H9 (cell line): Measurements from ENCODE around the gene KIAA0513. TPM values are rescaled to one million over a fixed set of nuclear protein-coding genes. Genes with fewer than 3 reads are reported as not detected.

Experiments used
- DNase-seq: peaks from one replicate; pipeline ENCODE4 v3.0.0-alpha.2; 2017
- H2AFZ ChIP-seq: one replicate; pipeline ENCODE4 v1.6.1; 2013; ENCODE audit warnings: mild to moderate bottlenecking, low read length, control low read depth, moderate library complexity
- H2AK5ac ChIP-seq: 2 replicates; pipeline ENCODE4 v1.6.1; 2013; ENCODE audit warnings: low read length, control low read depth, mixed read lengths; ENCODE audit not compliant: insufficient read length
- H2BK120ac ChIP-seq: one replicate; pipeline ENCODE4 v1.6.1; 2013; ENCODE audit warnings: low read depth, mild to moderate bottlenecking, low read length, control low read depth, inconsistent platforms; ENCODE audit not compliant: poor library complexity, severe bottlenecking
- H2BK12ac ChIP-seq: 2 replicates; pipeline ENCODE4 v1.6.1; 2013; ENCODE audit warnings: low read length, control low read depth, mixed read lengths, low read depth; ENCODE audit not compliant: insufficient read length
- H2BK15ac ChIP-seq: 2 replicates; pipeline ENCODE4 v1.6.1; 2013; ENCODE audit warnings: low read depth, low read length, control low read depth
- H2BK20ac ChIP-seq: one replicate; pipeline ENCODE4 v1.6.1; 2013; ENCODE audit warnings: low read depth, mild to moderate bottlenecking, low read length, control low read depth, inconsistent platforms; ENCODE audit not compliant: poor library complexity, severe bottlenecking
- H2BK5ac ChIP-seq: 2 replicates; pipeline ENCODE4 v1.6.1; 2013; ENCODE audit warnings: low read length, control low read depth, mixed read lengths; ENCODE audit not compliant: insufficient read length
- H3K14ac ChIP-seq: 2 replicates; pipeline ENCODE4 v1.6.1; 2013; ENCODE audit warnings: low read length, control low read depth; ENCODE audit not compliant: insufficient read depth
- H3K18ac ChIP-seq: 2 replicates; pipeline ENCODE4 v1.6.1; 2013; ENCODE audit warnings: low read depth, mild to moderate bottlenecking, mixed read lengths, low read length, control low read depth; ENCODE audit not compliant: insufficient read length
- H3K23ac ChIP-seq: 2 replicates; pipeline ENCODE4 v1.6.1; 2013; ENCODE audit warnings: low read length, control low read depth, mixed read lengths, low read depth; ENCODE audit not compliant: insufficient read length
- H3K23me2 ChIP-seq: 2 replicates; pipeline ENCODE4 v1.6.1; 2013; ENCODE audit warnings: low read depth, mild to moderate bottlenecking, mixed read lengths, low read length, control low read depth; ENCODE audit not compliant: insufficient read length, poor library complexity, severe bottlenecking
- H3K27ac ChIP-seq: 2 replicates; pipeline ENCODE4 v1.5.1; 2013; ENCODE audit warnings: low read length, control low read depth, mixed read lengths, low read depth; ENCODE audit not compliant: insufficient read length
- H3K27me3 ChIP-seq: 2 replicates; pipeline ENCODE4 v1.6.1; 2013; ENCODE audit warnings: low read length, control low read depth, inconsistent platforms; ENCODE audit not compliant: insufficient read depth
- H3K4ac ChIP-seq: 2 replicates; pipeline ENCODE4 v1.6.1; 2013; ENCODE audit warnings: low read depth, mild to moderate bottlenecking, control low read depth, inconsistent platforms, low read length, moderate library complexity
- H3K4me1 ChIP-seq: 2 replicates; pipeline ENCODE4 v1.6.1; 2013; ENCODE audit warnings: low read length, control low read depth, inconsistent platforms; ENCODE audit not compliant: insufficient read depth
- H3K4me2 ChIP-seq: 2 replicates; pipeline ENCODE4 v1.6.1; 2013; ENCODE audit warnings: low read length, control low read depth, mixed read lengths; ENCODE audit not compliant: insufficient read length, insufficient read depth
- H3K56ac ChIP-seq: 2 replicates; pipeline ENCODE4 v1.6.1; 2013; ENCODE audit warnings: low read depth, mild to moderate bottlenecking, mixed read lengths, low read length, control low read depth; ENCODE audit not compliant: insufficient read length
- H3K79me1 ChIP-seq: 2 replicates; pipeline ENCODE4 v1.6.1; 2013; ENCODE audit warnings: low read depth, mild to moderate bottlenecking, moderate library complexity, low read length, control low read depth, inconsistent platforms; ENCODE audit not compliant: insufficient read depth, poor library complexity, severe bottlenecking
- H3K79me2 ChIP-seq: 2 replicates; pipeline ENCODE4 v1.6.1; 2013; ENCODE audit warnings: low read length, control low read depth, inconsistent platforms; ENCODE audit not compliant: insufficient read depth
- H3K9ac ChIP-seq: 2 replicates; pipeline ENCODE4 v1.6.1; 2013; ENCODE audit warnings: low read length, control low read depth, mixed read lengths; ENCODE audit not compliant: insufficient read length; ENCODE audit errors: extremely low read depth
- H3K9me3 ChIP-seq: one replicate; pipeline ENCODE4 v1.6.1; 2013; ENCODE audit warnings: low read depth, low read length, inconsistent platforms; ENCODE audit not compliant: control insufficient read depth
- H3T11ph ChIP-seq: one replicate; pipeline ENCODE4 v1.6.1; 2013; ENCODE audit warnings: mild to moderate bottlenecking, low read length, control low read depth, inconsistent platforms
- H4K20me1 ChIP-seq: one replicate; pipeline ENCODE4 v1.6.1; 2013; ENCODE audit not compliant: control insufficient read depth, insufficient read length, insufficient read depth
- H4K5ac ChIP-seq: 2 replicates; pipeline ENCODE4 v1.6.1; 2013; ENCODE audit warnings: low read depth, mild to moderate bottlenecking, mixed read lengths, low read length, control low read depth; ENCODE audit not compliant: insufficient read length
- H4K8ac ChIP-seq: replicated peaks from 2 replicates; pipeline ENCODE4 v1.6.1; 2013; ENCODE audit warnings: low read length, control low read depth, mixed read lengths, low read depth; ENCODE audit not compliant: insufficient read length
- H4K91ac ChIP-seq: 2 replicates; pipeline ENCODE4 v1.6.1; 2013; ENCODE audit warnings: low read depth, mild to moderate bottlenecking, moderate library complexity, mixed read lengths, low read length, control low read depth; ENCODE audit not compliant: insufficient read length
- H3K27ac Mint-ChIP-seq, 3 experiments: 2 replicates in 2 of 3; 3 replicates in 1 of 3; pipeline ENCODE4 v1.8.0; 2020 to 2021; ENCODE audit warnings: mixed read lengths in 3 of 3, mild to moderate bottlenecking in 1 of 3, moderate library complexity in 1 of 3
- H3K27me3 Mint-ChIP-seq: 2 replicates; pipeline ENCODE4 v1.8.0; 2021; ENCODE audit warnings: low read depth, mild to moderate bottlenecking, moderate library complexity, mixed read lengths
- H3K36me3 Mint-ChIP-seq, 3 experiments: 2 replicates in 2 of 3; 3 replicates in 1 of 3; pipeline ENCODE4 v1.8.0; 2020 to 2021; ENCODE audit warnings: low read depth in 3 of 3, mixed read lengths in 3 of 3; ENCODE audit not compliant: insufficient read depth in 1 of 3
- H3K4me1 Mint-ChIP-seq, 2 experiments: 2 replicates each; pipeline ENCODE4 v1.8.0; 2020; ENCODE audit warnings: mixed read lengths in 2 of 2
- H3K4me3 Mint-ChIP-seq, 2 experiments: 2 replicates in 1 of 2; 3 replicates in 1 of 2; pipeline ENCODE4 v1.8.0; 2020 to 2021; ENCODE audit warnings: mild to moderate bottlenecking in 2 of 2, mixed read lengths in 2 of 2, moderate library complexity in 1 of 2
- H3K9me3 Mint-ChIP-seq, 2 experiments: 2 replicates in 1 of 2; 3 replicates in 1 of 2; pipeline ENCODE4 v1.8.0; 2020; ENCODE audit warnings: mild to moderate bottlenecking in 2 of 2, mixed read lengths in 2 of 2, moderate library complexity in 1 of 2
- WGBS: extraction: QIAGEN DNeasy Blood & Tissue Kit; methylation state at CpG from one replicate; pipeline ENCODE4 v1.1.7; 2013; ENCODE audit warnings: missing lambda C conversion rate, low lambda C conversion rate, mixed read lengths; ENCODE audit not compliant: insufficient read length; ENCODE audit errors: extremely low coverage; 5-methylcytosine and 5-hydroxymethylcytosine counted together
- total RNA-seq: library from RNA; stranded (reverse); gene quantifications from 2 replicates; pipeline ENCODE4 v1.2.1, GENCODE V29; 2021
- TF ChIP-seq, protein P1 (sequence below): fragments of 200-600 bp; sonication (generic); conservative IDR thresholded peaks from 3 replicates; pipeline ENCODE4 v1.8.0; 2021; ENCODE audit warnings: antibody characterized with exemption, mild to moderate bottlenecking

Gene KIAA0513
- total RNA-seq, 1 experiment from 2014 or later: 4.7 TPM

DNA sequence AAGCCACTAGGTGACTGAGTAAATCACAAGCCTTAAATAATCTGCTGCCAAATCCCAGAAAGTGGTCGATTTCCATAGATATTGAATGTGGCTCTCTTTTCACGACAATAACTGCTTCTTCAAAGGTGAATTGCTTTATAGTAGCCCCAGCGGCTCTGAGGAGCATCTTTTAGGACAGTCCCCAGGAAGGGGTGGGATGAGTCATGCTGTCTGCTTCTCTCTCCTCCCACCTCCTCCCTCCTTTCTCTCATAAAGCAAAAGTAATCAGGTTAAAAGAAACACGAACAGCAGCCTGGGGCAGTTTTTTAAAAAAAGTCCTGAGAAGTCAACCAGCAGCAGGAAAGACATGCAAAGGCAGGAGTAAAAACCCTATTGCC, 1.8 kb downstream of the KIAA0513 start:
- peaks cover 33 to 35% of the 10 kb centered on the region in 2 experiments for H3K4me1 Mint-ChIP-seq
- Histone ChIP-seq H4K5ac (no peak overlapping the region), H3K27me3 (no peaks in the 10 kb centered on the region; the same call in 1 of the 2 replicates), H4K91ac (no peak overlapping the region), H3K18ac (no peak overlapping the region), H3K79me2 (no peaks in the 10 kb centered on the region), H2BK12ac (no peak overlapping the region), H2BK20ac (no peak overlapping the region), H3K9me3 (no peaks in the 10 kb centered on the region), H2BK5ac (no peak overlapping the region), H3T11ph (no peak overlapping the region), H3K14ac (no peak overlapping the region), H2AFZ (no peak overlapping the region), H3K23me2 (peaks cover 4% of the 10 kb centered on the region), H2AK5ac (no peak overlapping the region), H3K4ac (no peak overlapping the region), H3K56ac (no peak overlapping the region), H3K4me2 (no peak overlapping the region), H4K20me1 (no peaks in the 10 kb centered on the region), H4K8ac (no peak overlapping the region), H3K4me1 (no peaks in the 10 kb centered on the region), H3K9ac (no peak overlapping the region), H3K79me1 (no peaks in the 10 kb centered on the region), H2BK15ac (no peak overlapping the region), H3K23ac (no peak overlapping the region), H3K27ac (no peak overlapping the region), H2BK120ac (no peak overlapping the region)
- DNase-seq: no peak
- WGBS: no CpG with 5 or more reads among the region's 4 CpGs
- peak overlapping the region; percentile 28 to 77; a peak in 2 of 5 replicates for H3K4me3 Mint-ChIP-seq
- no peaks in the 10 kb centered on the region for H3K9me3 Mint-ChIP-seq
- no peaks in the 10 kb centered on the region for H3K36me3 Mint-ChIP-seq
- peaks cover 35% of the 10 kb centered on the region for H3K27me3 Mint-ChIP-seq
- peak overlapping the region in 1 of 3 experiments; percentile 23; a peak in 1 of 7 replicates for H3K27ac Mint-ChIP-seq
- TF ChIP-seq, protein P1, sequence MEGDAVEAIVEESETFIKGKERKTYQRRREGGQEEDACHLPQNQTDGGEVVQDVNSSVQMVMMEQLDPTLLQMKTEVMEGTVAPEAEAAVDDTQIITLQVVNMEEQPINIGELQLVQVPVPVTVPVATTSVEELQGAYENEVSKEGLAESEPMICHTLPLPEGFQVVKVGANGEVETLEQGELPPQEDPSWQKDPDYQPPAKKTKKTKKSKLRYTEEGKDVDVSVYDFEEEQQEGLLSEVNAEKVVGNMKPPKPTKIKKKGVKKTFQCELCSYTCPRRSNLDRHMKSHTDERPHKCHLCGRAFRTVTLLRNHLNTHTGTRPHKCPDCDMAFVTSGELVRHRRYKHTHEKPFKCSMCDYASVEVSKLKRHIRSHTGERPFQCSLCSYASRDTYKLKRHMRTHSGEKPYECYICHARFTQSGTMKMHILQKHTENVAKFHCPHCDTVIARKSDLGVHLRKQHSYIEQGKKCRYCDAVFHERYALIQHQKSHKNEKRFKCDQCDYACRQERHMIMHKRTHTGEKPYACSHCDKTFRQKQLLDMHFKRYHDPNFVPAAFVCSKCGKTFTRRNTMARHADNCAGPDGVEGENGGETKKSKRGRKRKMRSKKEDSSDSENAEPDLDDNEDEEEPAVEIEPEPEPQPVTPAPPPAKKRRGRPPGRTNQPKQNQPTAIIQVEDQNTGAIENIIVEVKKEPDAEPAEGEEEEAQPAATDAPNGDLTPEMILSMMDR: no peak
